LHCN-M2 (cell line): Measurements from ENCODE around the gene CPLX1. TPM values are rescaled to one million over a fixed set of nuclear protein-coding genes. Genes with fewer than 3 reads are reported as not detected.
A peak's percentile ranks its signal among the peaks of the same experiment; 100 is the strongest.
"Not testable (repeated sequence)": the region's sequence is repeated elsewhere in the genome, so short reads cannot be mapped to it uniquely, and the experiment has no call there.

Experiments used
- DNase-seq: peaks from one replicate; pipeline ENCODE4 v3.0.0-alpha.2; 2012; ENCODE audit warnings: low read depth
- total RNA-seq: library from RNA; depleted of rRNA; stranded (reverse); fragments of >200 nt; gene quantifications from 2 replicates; pipeline ENCODE4 v1.2.3, GENCODE V29; 2014

Gene CPLX1
- total RNA-seq, 1 experiment from 2014 or later = not detected

GRCh38 chr4:820230-821172 is 5.4 kb downstream of the CPLX1 start:
- DNase-seq = no peak

DNA sequence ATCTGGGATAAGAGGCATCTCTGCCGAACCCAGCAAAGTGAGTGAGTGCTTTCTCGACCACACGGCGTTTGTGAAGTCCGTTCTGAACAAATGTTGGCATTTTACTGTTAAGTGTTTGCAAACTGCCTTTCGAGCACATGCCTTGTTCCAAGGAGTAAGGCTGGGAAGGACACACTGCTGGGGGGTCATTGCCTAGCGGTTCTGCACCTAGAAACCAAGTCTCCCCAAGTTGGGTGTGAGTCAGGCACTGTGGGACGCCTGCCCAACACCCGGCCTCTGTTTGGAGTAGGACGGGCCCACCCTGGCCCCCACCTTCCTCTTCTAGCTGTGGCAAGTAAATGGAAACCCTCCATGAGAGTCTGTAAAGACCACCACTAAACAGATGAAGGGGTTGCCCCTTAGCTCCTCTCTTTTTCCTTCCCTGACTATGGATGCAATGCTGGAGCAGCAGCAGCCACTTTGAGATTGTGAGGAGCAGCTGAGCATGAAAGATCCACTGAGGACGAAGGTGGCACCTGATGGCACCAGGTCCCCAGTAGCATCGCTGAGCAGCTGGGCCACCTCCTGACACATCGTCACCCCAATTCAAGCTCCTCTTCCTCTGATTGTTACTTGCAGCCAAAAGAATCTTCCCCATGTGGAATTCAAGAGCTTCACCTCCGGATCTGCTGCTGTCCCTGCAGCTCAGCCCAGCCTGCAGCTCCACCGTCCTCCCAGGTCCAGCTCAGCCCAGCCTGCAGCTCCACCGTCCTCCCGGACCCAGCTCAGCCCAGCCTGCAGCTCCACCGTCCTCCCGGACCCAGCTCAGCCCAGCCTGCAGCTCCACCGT is 6.3 kb downstream of the CPLX1 start:
- no peak for DNase-seq

- no peak for DNase-seq
Observed at GRCh38 chr4:818106-818921, 7.6 kb downstream of the CPLX1 start.

- DNase-seq = no peak
Observed at GRCh38 chr4:815464-816146, 10.3 kb downstream of the CPLX1 start.

GRCh38 chr4:814312-814850 is 11.5 kb downstream of the CPLX1 start:
- no peak for DNase-seq

GRCh38 chr4:813900-814299 is 12.0 kb downstream of the CPLX1 start:
- DNase-seq = no peak

- DNase-seq = no peak
Observed at GRCh38 chr4:808860-809570, 16.9 kb downstream of the CPLX1 start.

GRCh38 chr4:807792-808191 is 18.1 kb downstream of the CPLX1 start:
- DNase-seq = no peak

DNA sequence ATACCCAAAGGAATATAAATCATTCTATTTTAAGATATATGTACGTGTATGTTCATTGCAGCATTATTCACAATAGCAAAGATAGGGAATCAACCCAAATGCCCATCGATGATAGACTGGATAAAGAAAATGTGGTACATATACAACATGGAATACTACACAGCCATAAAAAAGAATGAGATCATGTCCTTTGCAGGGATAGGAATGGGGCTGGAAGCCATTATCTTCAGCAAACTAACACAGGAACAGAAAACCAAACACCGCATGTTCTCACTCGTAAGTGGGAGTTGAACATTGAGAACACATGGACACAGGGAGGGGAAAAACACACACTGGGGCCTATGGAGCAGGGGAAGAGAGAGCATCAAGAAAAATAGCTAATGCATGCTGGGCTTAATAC is 18.9 kb downstream of the CPLX1 start:
- DNase-seq = not testable (repeated sequence)

DNA sequence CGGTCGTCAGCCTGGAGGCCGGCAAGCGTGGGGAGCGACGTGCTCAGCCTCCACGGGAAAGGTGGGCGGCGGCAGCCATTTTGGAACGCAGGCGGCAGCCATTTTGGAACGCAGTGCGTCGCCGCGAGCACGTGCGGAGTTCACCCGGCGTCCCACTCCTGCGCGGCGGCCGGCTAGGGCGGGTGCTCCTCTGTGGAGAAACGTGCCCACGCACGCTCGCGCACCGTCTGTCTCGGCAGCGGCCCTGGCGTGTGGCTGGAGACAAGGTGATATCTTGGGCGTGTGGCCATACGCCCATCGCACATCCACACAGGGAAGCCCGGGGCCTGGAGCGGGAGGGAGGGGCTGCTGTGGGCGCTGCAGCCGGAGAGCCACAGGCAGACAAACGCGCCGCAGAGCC is 21.1 kb downstream of the CPLX1 start:
- DNase-seq = no peak

GRCh38 chr4:803884-804283 is 22.0 kb downstream of the CPLX1 start:
- no peak for DNase-seq

GRCh38 chr4:801436-802124 is 24.3 kb downstream of the CPLX1 start:
- DNase-seq = no peak

DNA sequence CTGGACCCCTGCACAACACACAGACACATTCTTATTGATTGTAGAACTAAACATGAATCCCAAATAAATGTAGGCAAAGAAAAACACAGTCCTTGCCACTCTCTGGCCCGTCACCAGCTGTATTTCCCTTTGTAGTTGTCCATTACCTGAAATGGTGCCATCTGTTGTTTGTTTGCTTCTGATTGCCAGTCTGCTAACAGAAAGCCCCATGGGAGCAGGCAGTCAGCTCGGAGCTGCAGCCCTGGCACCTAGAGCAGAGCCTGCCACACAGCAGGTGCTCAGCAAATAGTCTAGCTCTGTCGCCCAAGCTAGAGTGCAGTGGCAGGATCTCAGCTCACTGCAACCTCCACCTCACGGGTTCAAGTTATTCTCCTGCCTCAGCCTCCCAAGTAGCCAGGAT is 28.9 kb downstream of the CPLX1 start:
- no peak for DNase-seq

- no peak for DNase-seq
Observed at GRCh38 chr4:796206-796605, 29.7 kb downstream of the CPLX1 start.

DNA sequence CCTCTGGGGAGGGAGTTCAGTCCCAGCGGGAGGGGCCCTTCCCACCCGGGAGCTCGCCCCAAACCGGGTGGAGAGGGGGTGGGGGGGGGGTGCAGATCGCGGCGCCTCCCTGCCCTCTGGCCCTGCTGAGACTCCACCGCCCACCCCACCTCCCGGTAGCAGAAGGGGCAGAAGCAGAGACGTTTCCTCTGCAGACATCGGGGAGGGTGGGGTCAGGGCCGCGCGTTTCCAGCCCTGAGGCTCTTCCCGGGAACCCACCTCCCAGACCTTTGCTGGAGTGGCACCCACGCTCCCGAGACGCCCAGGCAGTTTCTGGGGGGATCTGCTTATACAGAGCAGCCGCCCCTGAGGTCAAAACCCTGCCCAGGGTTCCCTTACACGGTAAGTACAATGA is 30.2 kb downstream of the CPLX1 start:
- DNase-seq = no peak

GRCh38 chr4:794900-795725 is 30.8 kb downstream of the CPLX1 start:
- no peak for DNase-seq

GRCh38 chr4:793941-794621 is 31.8 kb downstream of the CPLX1 start:
- DNase-seq = peak; percentile 31
